ENCODE data around the gene SNRNP35.
"Not testable (repeated sequence)": the region's sequence is repeated elsewhere in the genome, so short reads cannot be mapped to it uniquely, and the experiment has no call there.

Gene SNRNP35

GRCh38 chr12:123506059-123506842, 48.3 kb downstream of the SNRNP35 start:
- Histone ChIP-seq H3K9ac (no peak overlapping the region), H3K79me2 (ENCODE audit: insufficient read depth, low read depth) (no peaks in the 10 kb centered on the region), H3K4me2 (no peak overlapping the region), H2AFZ (ENCODE audit: low read depth) (no peak overlapping the region), H4K20me1 (ENCODE audit: insufficient read depth) (no peaks in the 10 kb centered on the region), H3K36me3 (ENCODE audit: insufficient read depth) (no peaks in the 10 kb centered on the region), H3K4me1 (ENCODE audit: low read depth, poor library complexity, severe bottlenecking) (no peaks in the 10 kb centered on the region), H3K4me3 (IDR thresholded peaks at IDR 0.05; ENCODE audit: insufficient read depth, low read depth, low read length) (no peak overlapping the region), H3K27me3 (ENCODE audit: insufficient read depth, low read depth) (no peaks in the 10 kb centered on the region), H3K27ac (no peak overlapping the region)
- no peak for TF ChIP-seq CTCF (conservative IDR thresholded peaks at IDR 0.05; ENCODE audit: low read depth, low read length)

GRCh38 chr12:123506843-123507236, 48.9 kb downstream of the SNRNP35 start:
- TF ChIP-seq CTCF (conservative IDR thresholded peaks at IDR 0.05; ENCODE audit: low read depth, low read length) = no peak
- no peaks in the 10 kb centered on the region for H4K20me1 ChIP-seq (ENCODE audit: insufficient read depth)
- no peaks in the 10 kb centered on the region for H3K27me3 ChIP-seq (ENCODE audit: insufficient read depth, low read depth)
- no peak overlapping the region for H3K4me3 ChIP-seq (IDR thresholded peaks at IDR 0.05; ENCODE audit: insufficient read depth, low read depth, low read length)
- no peak overlapping the region for H3K9ac ChIP-seq
- no peaks in the 10 kb centered on the region for H3K36me3 ChIP-seq (ENCODE audit: insufficient read depth)
- no peak overlapping the region for H3K4me2 ChIP-seq
- no peaks in the 10 kb centered on the region for H3K4me1 ChIP-seq (ENCODE audit: low read depth, poor library complexity, severe bottlenecking)
- no peak overlapping the region for H2AFZ ChIP-seq (ENCODE audit: low read depth)
- H3K27ac ChIP-seq = no peak overlapping the region
- H3K79me2 ChIP-seq (ENCODE audit: insufficient read depth, low read depth) = no peaks in the 10 kb centered on the region

- no peak overlapping the region for H3K9ac ChIP-seq
These were observed 55.1 kb downstream of the SNRNP35 start for GRCh38 chr12:123512838-123513665.

GRCh38 chr12:123513805-123514204, 55.9 kb downstream of the SNRNP35 start:
- H3K4me2 ChIP-seq = no peak overlapping the region
- H3K36me3 ChIP-seq (ENCODE audit: insufficient read depth) = no peaks in the 10 kb centered on the region
- H3K79me2 ChIP-seq (ENCODE audit: insufficient read depth, low read depth) = no peaks in the 10 kb centered on the region
- H3K9ac ChIP-seq = no peak overlapping the region
- no peak overlapping the region for H3K4me3 ChIP-seq (IDR thresholded peaks at IDR 0.05; ENCODE audit: insufficient read depth, low read depth, low read length)
- H4K20me1 ChIP-seq (ENCODE audit: insufficient read depth) = no peaks in the 10 kb centered on the region
- no peak for TF ChIP-seq CTCF (conservative IDR thresholded peaks at IDR 0.05; ENCODE audit: low read depth, low read length)
- H3K27me3 ChIP-seq (ENCODE audit: insufficient read depth, low read depth) = no peaks in the 10 kb centered on the region
- H2AFZ ChIP-seq (ENCODE audit: low read depth) = no peak overlapping the region
- no peaks in the 10 kb centered on the region for H3K4me1 ChIP-seq (ENCODE audit: low read depth, poor library complexity, severe bottlenecking)
- no peak overlapping the region for H3K27ac ChIP-seq

More at GRCh38 chr12:123512838-123513665, 55.1 kb downstream of the SNRNP35 start:
- Histone ChIP-seq H3K4me3 (IDR thresholded peaks at IDR 0.05; ENCODE audit: insufficient read depth, low read depth, low read length) (no peak overlapping the region), H3K27me3 (ENCODE audit: insufficient read depth, low read depth) (no peaks in the 10 kb centered on the region), H4K20me1 (ENCODE audit: insufficient read depth) (no peaks in the 10 kb centered on the region), H3K27ac (no peak overlapping the region), H3K4me1 (ENCODE audit: low read depth, poor library complexity, severe bottlenecking) (no peaks in the 10 kb centered on the region), H3K79me2 (ENCODE audit: insufficient read depth, low read depth) (no peaks in the 10 kb centered on the region), H2AFZ (ENCODE audit: low read depth) (no peak overlapping the region), H3K36me3 (ENCODE audit: insufficient read depth) (no peaks in the 10 kb centered on the region), H3K4me2 (no peak overlapping the region)
- TF ChIP-seq CTCF (conservative IDR thresholded peaks at IDR 0.05; ENCODE audit: low read depth, low read length) = no peak

- H3K4me2 ChIP-seq; H3K79me2 ChIP-seq (ENCODE audit: insufficient read depth, low read depth); H4K20me1 ChIP-seq (ENCODE audit: insufficient read depth); H3K4me1 ChIP-seq (ENCODE audit: low read depth, poor library complexity, severe bottlenecking); H3K9ac ChIP-seq; H2AFZ ChIP-seq (ENCODE audit: low read depth); H3K27ac ChIP-seq; H3K4me3 ChIP-seq (IDR thresholded peaks at IDR 0.05; ENCODE audit: insufficient read depth, low read depth, low read length); H3K36me3 ChIP-seq (ENCODE audit: insufficient read depth); H3K27me3 ChIP-seq (ENCODE audit: insufficient read depth, low read depth): not testable (repeated sequence)
These were observed 56.8 kb downstream of the SNRNP35 start for GRCh38 chr12:123514582-123515221.
